PC-3 (cell line): ENCODE measurements around the gene SYCN. TPM values are rescaled to one million over a fixed set of nuclear protein-coding genes. Genes with fewer than 3 reads are reported as not detected.

Source experiments
- ATAC-seq: fragments of 200-7000 bp; cut with Tn5 transposase; 2 replicates; pipeline ENCODE4 v1.9.1; 2020; ENCODE audit warnings: mild to moderate bottlenecking, moderate library complexity
- BruUV-seq: library from RNA; stranded (reverse); fragments of 400-500 nt; replicated peaks from 2 replicates; lab custom pipeline; 2021; lab: Mats Ljungman, UMichigan
- CTCF ChIA-PET: fragments of 300-600 bp; sonication (Branson Sonifier 250); formaldehyde crosslinking; loops from one replicate; lab custom pipeline; 2022; ENCODE audit warnings: antibody characterized with exemption; lab: Charles Lee
- POLR2A ChIA-PET: fragments of 300-600 bp; sonication (Branson Sonifier 250); formaldehyde crosslinking; loops from one replicate; lab custom pipeline; 2022; ENCODE audit warnings: antibody characterized with exemption; ENCODE audit not compliant: unreplicated experiment; lab: Charles Lee
- DNase-seq: peaks from one replicate; pipeline ENCODE4 v3.0.0-alpha.2; 2015
- H2AFZ ChIP-seq: fragments of 300-600 bp; sonication (generic); 2 replicates; pipeline ENCODE4 v1.6.0; 2016; ENCODE audit warnings: antibody characterized with exemption, low read length
- H3F3A ChIP-seq: fragments of 300-600 bp; sonication (generic); one replicate; pipeline ENCODE4 v1.6.0; 2017; ENCODE audit warnings: antibody characterized with exemption, low read length, control low read depth, mild to moderate bottlenecking; ENCODE audit not compliant: unreplicated experiment
- H3K27ac ChIP-seq: fragments of 300-600 bp; sonication (generic); 2 replicates; pipeline ENCODE4 v1.5.1; 2016; ENCODE audit warnings: mild to moderate bottlenecking, low read length
- H3K27me3 ChIP-seq: fragments of 300-600 bp; sonication (generic); 2 replicates; pipeline ENCODE4 v1.6.1; 2016; ENCODE audit warnings: low read length, mixed read lengths
- H3K36me3 ChIP-seq: fragments of 300-600 bp; sonication (generic); 2 replicates; pipeline ENCODE4 v1.6.1; 2016; ENCODE audit warnings: low read depth, mixed run types, low read length, mixed read lengths
- H3K4me1 ChIP-seq: fragments of 300-600 bp; sonication (generic); 2 replicates; pipeline ENCODE4 v1.5.1; 2016; ENCODE audit warnings: low read length; ENCODE audit not compliant: insufficient read depth
- H3K4me2 ChIP-seq: fragments of 300-600 bp; sonication (generic); 2 replicates; pipeline ENCODE4 v1.6.0; 2016; ENCODE audit warnings: low read length
- H3K4me3 ChIP-seq: fragments of 300-600 bp; sonication (generic); 2 replicates; pipeline ENCODE4 v1.5.1; 2016; ENCODE audit warnings: mild to moderate bottlenecking, low read length, mixed read lengths
- H3K79me2 ChIP-seq: fragments of 300-600 bp; sonication (generic); 2 replicates; pipeline ENCODE4 v1.6.1; 2017; ENCODE audit warnings: low read length, mixed read lengths
- H3K9ac ChIP-seq: fragments of 300-600 bp; sonication (generic); 2 replicates; pipeline ENCODE4 v1.6.0; 2016; ENCODE audit warnings: mild to moderate bottlenecking, low read length
- H3K9me2 ChIP-seq: fragments of 300-600 bp; sonication (generic); replicated peaks from 2 replicates; pipeline ENCODE4 v1.6.1; 2016; ENCODE audit warnings: mixed run types, low read length, mixed read lengths
- H3K9me3 ChIP-seq: fragments of 300-600 bp; sonication (generic); 2 replicates; pipeline ENCODE4 v1.6.1; 2016; ENCODE audit warnings: low read length, mixed read lengths
- H4K20me1 ChIP-seq: fragments of 300-600 bp; sonication (generic); 2 replicates; pipeline ENCODE4 v1.6.1; 2016; ENCODE audit warnings: low read length, mixed read lengths
- CTCF ChIP-seq: fragments of 300-600 bp; sonication (generic); conservative IDR thresholded peaks from 2 replicates; pipeline ENCODE4 v1.5.1; 2017; ENCODE audit warnings: antibody characterized with exemption, low read depth, mild to moderate bottlenecking, low read length
- EZH2 ChIP-seq: fragments of 300-600 bp; sonication (generic); IDR thresholded peaks from one replicate; pipeline ENCODE4 v1.6.1; 2017; ENCODE audit warnings: antibody characterized with exemption, mild to moderate bottlenecking, low read length; ENCODE audit not compliant: unreplicated experiment
- EZH2phosphoT487 ChIP-seq: fragments of 300-600 bp; sonication (generic); IDR thresholded peaks from 2 replicates; pipeline ENCODE4 v1.6.1; 2018; ENCODE audit warnings: mild to moderate bottlenecking, antibody characterized with exemption, low read length, borderline replicate concordance
- intact Hi-C: fragments of 100-400 bp; cut with micrococcal nuclease; formaldehyde crosslinking; loops from 2 replicates; pipeline ENCODE4 v1.9.0; 2023
- total RNA-seq: library from RNA; depleted of rRNA; stranded (reverse); fragments of >200 nt; gene quantifications from 2 replicates; pipeline ENCODE4 v1.2.3, GENCODE V29; 2014

The SYCN gene
- total RNA-seq, 1 experiment from 2014 or later = not detected

GRCh38 chr19:39177110-39177699 lies 26.9 kb downstream of the SYCN start:
- H2AFZ ChIP-seq = no peak overlapping the region
- CTCF ChIA-PET = no interaction called here

GRCh38 chr19:39175564-39175963 lies 28.5 kb downstream of the SYCN start:
- H3K79me2 ChIP-seq = no peaks in the 10 kb centered on the region
- no TSS peak for BruUV-seq
- H3K4me1 ChIP-seq = no peaks in the 10 kb centered on the region
- H2AFZ ChIP-seq = no peak overlapping the region
- H3K9me2 ChIP-seq = no peaks in the 10 kb centered on the region
- no peak for ATAC-seq
- DNase-seq = no peak
- H4K20me1 ChIP-seq = no peaks in the 10 kb centered on the region
- CTCF ChIA-PET = no interaction called here
- no peak overlapping the region for H3K9ac ChIP-seq
- no peak overlapping the region for H3K4me2 ChIP-seq
- H3K4me3 ChIP-seq = no peak overlapping the region
- intact Hi-C loops = no loop called here
- H3K9me3 ChIP-seq = no peaks in the 10 kb centered on the region
- no peaks in the 10 kb centered on the region for H3F3A ChIP-seq
- TF ChIP-seq EZH2phosphoT487 (no peak), CTCF (no peak), EZH2 (no peak)
- POLR2A ChIA-PET = no interaction called here
- H3K27me3 ChIP-seq = no peaks in the 10 kb centered on the region
- H3K36me3 ChIP-seq = no peaks in the 10 kb centered on the region
- H3K27ac ChIP-seq = no peak overlapping the region

More at GRCh38 chr19:39177110-39177699, 26.9 kb downstream of the SYCN start:
- intact Hi-C loops = no loop called here
- TF ChIP-seq CTCF (no peak), EZH2 (no peak), EZH2phosphoT487 (no peak)
- Histone ChIP-seq H3K4me2 (no peak overlapping the region), H3K36me3 (no peaks in the 10 kb centered on the region), H3K9me2 (no peaks in the 10 kb centered on the region), H3K9ac (no peak overlapping the region), H3K4me3 (no peak overlapping the region), H3K27me3 (no peaks in the 10 kb centered on the region), H3K27ac (no peak overlapping the region), H4K20me1 (no peaks in the 10 kb centered on the region), H3K79me2 (no peaks in the 10 kb centered on the region), H3K4me1 (no peaks in the 10 kb centered on the region), H3K9me3 (no peaks in the 10 kb centered on the region), H3F3A (no peaks in the 10 kb centered on the region)
- DNase-seq = no peak
- no TSS peak for BruUV-seq
- POLR2A ChIA-PET = no interaction called here
- no peak for ATAC-seq
